Right lobe of liver (tissue), 4 donors: Measurements from ENCODE around the gene UGT1A10.
"Not testable (repeated sequence)": the region's sequence is repeated elsewhere in the genome, so short reads cannot be mapped to it uniquely, and the experiment has no call there.

Source experiments
- CTCF ChIP-seq, 4 donors: fragments of 200-600 bp in 3 of 4; fragments of 450-650 bp in 1 of 4; IDR thresholded peaks; one replicate each; pipeline versions ENCODE4 v1.5.1 to v1.8.0; 2016 to 2022; ENCODE audit warnings: antibody characterized with exemption in 4 of 4, mild to moderate bottlenecking in 2 of 4
- POLR2A ChIP-seq: fragments of 450-650 bp; IDR thresholded peaks from one replicate; pipeline ENCODE4 v1.6.1; 2017; ENCODE audit warnings: antibody characterized with exemption, mild to moderate bottlenecking
- donor health status: DM: no; HTN: no; CAD: no.
- donor health status: DM: no; HTN: no; CAD: no.
- donor health status: DM: no; HTN: yes; CAD: no.

- TF ChIP-seq CTCF (IDR thresholded peaks at IDR 0.05); POLR2A: not testable (repeated sequence)
Observed at GRCh38 chr2:233636306-233636705, at the start of gene UGT1A10.
